CD14-positive monocyte (primary cell): ENCODE data around the gene ADCY2. TPM values are rescaled to one million over a fixed set of nuclear protein-coding genes. Genes with fewer than 3 reads are reported as not detected.

ENCODE experiments used
- DNase-seq, 3 donors: peaks; one replicate each; pipeline ENCODE4 v3.0.0-alpha.2; 2011 to 2022
- H2AFZ ChIP-seq: 2 replicates; pipeline ENCODE4 v1.6.0; 2012; ENCODE audit warnings: mild to moderate bottlenecking, low read depth, low read length, inconsistent platforms; ENCODE audit not compliant: insufficient read depth, poor library complexity, severe bottlenecking
- H3K27ac ChIP-seq, 2 donors: 1 replicate in 1 of 2; 2 replicates in 1 of 2; pipeline ENCODE4 v1.5.1; 2012 to 2013; ENCODE audit warnings: low read length in 2 of 2, control low read depth in 1 of 2, inconsistent platforms in 1 of 2, low read depth in 1 of 2, mild to moderate bottlenecking in 1 of 2
- H3K27me3 ChIP-seq, 2 donors: one replicate each; pipeline versions ENCODE4 v1.6.0 to v1.6.1; 2011 to 2013; ENCODE audit warnings: low read length in 2 of 2; ENCODE audit not compliant: control insufficient read depth in 2 of 2, insufficient read depth in 2 of 2
- H3K36me3 ChIP-seq, 2 donors: replicated peaks in 1 of 2; 1 replicate in 1 of 2; 2 replicates in 1 of 2; pipeline versions ENCODE4 v1.5.1 to v1.6.1; 2012 to 2013; ENCODE audit warnings: low read length in 2 of 2, control low read depth in 1 of 2, inconsistent platforms in 1 of 2, mild to moderate bottlenecking in 1 of 2; ENCODE audit not compliant: insufficient read depth in 2 of 2, control insufficient read depth in 1 of 2
- H3K4me1 ChIP-seq, 2 donors: 1 replicate in 1 of 2; 2 replicates in 1 of 2; pipeline versions ENCODE4 v1.5.1 to v1.6.1; 2012 to 2013; ENCODE audit warnings: low read length in 2 of 2, control low read depth in 1 of 2, inconsistent platforms in 1 of 2, mild to moderate bottlenecking in 1 of 2, moderate library complexity in 1 of 2; ENCODE audit not compliant: insufficient read depth in 2 of 2, control insufficient read depth in 1 of 2
- H3K4me2 ChIP-seq: replicated peaks from 2 replicates; pipeline ENCODE3; 2012; ENCODE audit warnings: low read length, moderate library complexity, mild to moderate bottlenecking; ENCODE audit not compliant: poor library complexity, severe bottlenecking; ENCODE audit errors: extremely low read depth
- H3K4me3 ChIP-seq, 3 experiments: fragments of 200-600 bp in 1 of 3; sonication (generic) in 1 of 3; replicated peaks in 1 of 3; 1 replicate in 2 of 3; 2 replicates in 1 of 3; pipeline ENCODE4 v1.5.1; 2011 to 2013; ENCODE audit warnings: low read length in 3 of 3, mild to moderate bottlenecking in 3 of 3, control low read depth in 2 of 3, low read depth in 2 of 3, inconsistent platforms in 1 of 3, moderate library complexity in 1 of 3
- H3K79me2 ChIP-seq: 2 replicates; pipeline ENCODE4 v1.6.0; 2012; ENCODE audit warnings: mild to moderate bottlenecking, control low read depth, inconsistent platforms, low read length, moderate library complexity; ENCODE audit not compliant: insufficient read depth
- H3K9ac ChIP-seq: 2 replicates; pipeline ENCODE4 v1.6.0; 2017; ENCODE audit warnings: low read length, mild to moderate bottlenecking; ENCODE audit not compliant: insufficient read depth, poor library complexity, severe bottlenecking
- H3K9me3 ChIP-seq, 2 donors: replicated peaks in 1 of 2; 1 replicate in 1 of 2; 2 replicates in 1 of 2; pipeline versions ENCODE4 v1.5.1 to v1.6.1; 2012 to 2013; ENCODE audit warnings: low read length in 2 of 2, control low read depth in 1 of 2; ENCODE audit not compliant: control insufficient read depth in 1 of 2, insufficient read depth in 1 of 2
- H4K20me1 ChIP-seq: 2 replicates; pipeline ENCODE4 v1.6.0; 2012; ENCODE audit warnings: mild to moderate bottlenecking, low read length, control low read depth, moderate library complexity; ENCODE audit not compliant: insufficient read depth
- H3K27ac Mint-ChIP-seq, 7 donors: one replicate each; pipeline ENCODE4 v1.8.0; 2020; ENCODE audit warnings: mild to moderate bottlenecking in 7 of 7, mixed read lengths in 7 of 7, moderate library complexity in 6 of 7, inconsistent platforms in 2 of 7
- H3K27me3 Mint-ChIP-seq, 3 donors: one replicate each; pipeline ENCODE4 v1.8.0; 2021 to 2022; ENCODE audit warnings: low read depth in 3 of 3, mild to moderate bottlenecking in 3 of 3, mixed read lengths in 3 of 3, moderate library complexity in 3 of 3, inconsistent platforms in 1 of 3
- H3K36me3 Mint-ChIP-seq, 2 donors: one replicate each; pipeline ENCODE4 v1.8.0; 2020; ENCODE audit warnings: mixed read lengths in 2 of 2, inconsistent platforms in 1 of 2, mild to moderate bottlenecking in 1 of 2
- H3K4me1 Mint-ChIP-seq: one replicate; pipeline ENCODE4 v1.8.0; 2020; ENCODE audit warnings: mild to moderate bottlenecking, mixed read lengths
- H3K4me3 Mint-ChIP-seq, 2 donors: one replicate each; pipeline ENCODE4 v1.8.0; 2020; ENCODE audit warnings: mild to moderate bottlenecking in 2 of 2, mixed read lengths in 2 of 2, moderate library complexity in 1 of 2
- H3K9me3 Mint-ChIP-seq, 7 donors: one replicate each; pipeline ENCODE4 v1.8.0; 2020 to 2022; ENCODE audit warnings: mixed read lengths in 7 of 7, mild to moderate bottlenecking in 6 of 7, moderate library complexity in 6 of 7, inconsistent platforms in 2 of 7
- WGBS: methylation state at CpG from one replicate; pipeline ENCODE4 v1.1.5; 2013; ENCODE audit warnings: missing lambda C conversion rate; ENCODE audit not compliant: insufficient coverage; 5-methylcytosine and 5-hydroxymethylcytosine counted together
- intact Hi-C, 2 donors: fragments of 100-400 bp; cut with micrococcal nuclease; formaldehyde crosslinking; loops; one replicate each; pipeline versions ENCODE4 v1.15.0 to v1.15.1; 2023
- polyA plus RNA-seq, 3 donors: library from polyadenylated mRNA; depleted of rRNA in 1 of 3; unstranded in 2 of 3; stranded (reverse) in 1 of 3; fragments of 300-500 nt in 2 of 3; fragments of >200 nt in 1 of 3; fragmentation: Illumina TruSeq in 2 of 3; gene quantifications; 1 replicate in 2 of 3; 2 replicates in 1 of 3; pipeline ENCODE4 v1.2.3, GENCODE V29; 2012 to 2021
- TF ChIP-seq, protein P1 (sequence below): fragments of 200-600 bp; IDR thresholded peaks from one replicate; pipeline ENCODE4 v1.8.0; 2022; ENCODE audit warnings: antibody characterized with exemption, mild to moderate bottlenecking

Gene ADCY2
- polyA plus RNA-seq, 3 donors, result not detected

DNA sequence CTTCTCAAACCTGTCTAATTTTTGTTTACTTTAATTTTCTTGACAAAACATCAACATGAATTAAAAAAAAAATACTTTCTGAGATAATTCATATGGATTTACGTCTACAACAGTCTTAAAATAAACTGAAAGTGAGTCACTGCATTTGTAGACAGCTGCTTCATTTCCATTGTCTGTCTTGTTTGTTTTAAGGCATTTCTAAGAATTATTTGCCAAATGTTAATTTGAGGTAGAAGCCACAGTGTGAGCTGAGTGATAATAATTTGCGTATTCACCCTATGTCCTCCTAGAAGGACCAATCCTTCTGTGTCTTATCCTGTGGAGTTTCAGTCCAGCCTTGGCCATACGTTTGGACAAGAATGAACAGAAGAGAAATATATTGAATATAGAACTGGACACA is 280.5 kb downstream of the ADCY2 start:
- no CpG with 5 or more reads among the region's 3 CpGs for WGBS
- H3K4me3 ChIP-seq, result no peak overlapping the region
- H3K9me3 ChIP-seq, result no peaks in the 10 kb centered on the region
- DNase-seq, result no peak
- H3K9ac ChIP-seq, result no peak overlapping the region
- no peaks in the 10 kb centered on the region for H3K4me1 Mint-ChIP-seq
- no peaks in the 10 kb centered on the region for H3K79me2 ChIP-seq
- H2AFZ ChIP-seq, result no peak overlapping the region
- H4K20me1 ChIP-seq, result no peaks in the 10 kb centered on the region
- H3K27ac Mint-ChIP-seq, result no peak overlapping the region
- H3K4me3 Mint-ChIP-seq, result no peak overlapping the region
- no peaks in the 10 kb centered on the region for H3K27me3 ChIP-seq
- peaks cover 0 to 3% (median 1%) of the 10 kb centered on the region in 3 donors for H3K27me3 Mint-ChIP-seq
- no peak overlapping the region for H3K4me2 ChIP-seq
- H3K4me1 ChIP-seq, result no peaks in the 10 kb centered on the region
- H3K36me3 Mint-ChIP-seq, result no peaks in the 10 kb centered on the region
- TF ChIP-seq, protein P1, sequence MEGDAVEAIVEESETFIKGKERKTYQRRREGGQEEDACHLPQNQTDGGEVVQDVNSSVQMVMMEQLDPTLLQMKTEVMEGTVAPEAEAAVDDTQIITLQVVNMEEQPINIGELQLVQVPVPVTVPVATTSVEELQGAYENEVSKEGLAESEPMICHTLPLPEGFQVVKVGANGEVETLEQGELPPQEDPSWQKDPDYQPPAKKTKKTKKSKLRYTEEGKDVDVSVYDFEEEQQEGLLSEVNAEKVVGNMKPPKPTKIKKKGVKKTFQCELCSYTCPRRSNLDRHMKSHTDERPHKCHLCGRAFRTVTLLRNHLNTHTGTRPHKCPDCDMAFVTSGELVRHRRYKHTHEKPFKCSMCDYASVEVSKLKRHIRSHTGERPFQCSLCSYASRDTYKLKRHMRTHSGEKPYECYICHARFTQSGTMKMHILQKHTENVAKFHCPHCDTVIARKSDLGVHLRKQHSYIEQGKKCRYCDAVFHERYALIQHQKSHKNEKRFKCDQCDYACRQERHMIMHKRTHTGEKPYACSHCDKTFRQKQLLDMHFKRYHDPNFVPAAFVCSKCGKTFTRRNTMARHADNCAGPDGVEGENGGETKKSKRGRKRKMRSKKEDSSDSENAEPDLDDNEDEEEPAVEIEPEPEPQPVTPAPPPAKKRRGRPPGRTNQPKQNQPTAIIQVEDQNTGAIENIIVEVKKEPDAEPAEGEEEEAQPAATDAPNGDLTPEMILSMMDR, result no peak
- intact Hi-C loops, result no loop called here
- H3K9me3 Mint-ChIP-seq, result peaks cover 0 to 8% (median 5%) of the 10 kb centered on the region in 7 donors
- H3K36me3 ChIP-seq, result no peaks in the 10 kb centered on the region
- H3K27ac ChIP-seq, result no peak overlapping the region

DNA sequence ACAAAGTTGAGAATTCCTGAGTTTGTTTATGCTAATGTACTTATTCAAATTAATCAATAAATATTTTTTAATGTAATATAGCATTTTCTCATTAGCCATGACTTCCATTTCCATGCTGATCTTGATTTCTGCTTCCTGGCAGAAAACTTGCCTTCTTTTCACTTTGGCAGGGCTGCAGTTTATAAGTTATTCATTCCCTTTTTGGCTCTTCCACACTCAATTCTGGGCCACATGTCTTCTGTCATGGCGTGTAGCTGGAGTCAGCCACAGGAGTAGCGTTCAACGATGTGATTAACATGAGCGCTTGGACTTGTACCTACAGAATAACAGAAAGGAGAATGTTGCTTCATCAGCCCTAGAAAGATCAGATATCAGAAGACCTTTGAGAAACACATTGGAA is 282.1 kb downstream of the ADCY2 start:
- Histone ChIP-seq H3K4me3 (no peak overlapping the region), H4K20me1 (no peaks in the 10 kb centered on the region), H3K4me1 (no peaks in the 10 kb centered on the region), H3K9ac (no peak overlapping the region), H3K27ac (no peak overlapping the region), H3K27me3 (no peaks in the 10 kb centered on the region), H3K36me3 (no peaks in the 10 kb centered on the region), H3K4me2 (no peak overlapping the region), H3K9me3 (no peaks in the 10 kb centered on the region), H3K79me2 (no peaks in the 10 kb centered on the region), H2AFZ (no peak overlapping the region)
- peaks cover 1 to 3% (median 2%) of the 10 kb centered on the region in 3 donors for H3K27me3 Mint-ChIP-seq
- no peak overlapping the region for H3K27ac Mint-ChIP-seq
- WGBS, result 88% methylated on average over 4 of the region's 4 CpGs
- peaks cover 0 to 8% (median 5%) of the 10 kb centered on the region in 7 donors for H3K9me3 Mint-ChIP-seq
- intact Hi-C loops, result no loop called here
- DNase-seq, result no peak
- TF ChIP-seq, protein P1, result no peak
- no peak overlapping the region for H3K4me3 Mint-ChIP-seq
- no peaks in the 10 kb centered on the region for H3K4me1 Mint-ChIP-seq
- no peaks in the 10 kb centered on the region for H3K36me3 Mint-ChIP-seq
